Measurements from ENCODE around the gene HCK.

HCK gene

DNA sequence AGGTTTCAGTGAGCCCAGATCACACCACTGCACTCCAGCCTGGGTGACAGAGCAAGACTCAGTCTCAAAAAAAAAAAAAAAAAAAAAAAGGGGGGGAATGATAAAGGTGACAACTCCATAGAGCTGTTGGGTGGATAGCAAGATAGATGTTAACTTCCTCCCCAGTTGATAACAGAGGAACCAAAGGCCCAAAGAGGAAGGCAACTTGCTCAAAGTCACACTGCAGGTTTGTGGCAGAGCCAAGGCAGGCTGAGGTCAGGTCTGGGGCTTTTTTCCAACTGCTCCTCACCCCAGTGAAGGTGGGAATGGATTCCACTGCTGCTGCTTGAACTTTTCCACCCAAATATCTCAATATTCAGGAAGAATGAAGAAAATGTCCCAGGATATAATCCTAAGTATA, 26.7 kb downstream of the HCK start:
- no peaks in the 10 kb centered on the region for H3K9me3 ChIP-seq (ENCODE audit: control insufficient read depth, low read length)
- H3K4me1 ChIP-seq (ENCODE audit: control insufficient read depth, insufficient read depth, low read length, poor library complexity, severe bottlenecking): no peaks in the 10 kb centered on the region
- H3K36me3 ChIP-seq (ENCODE audit: control insufficient read depth, insufficient read depth, low read length): no peaks in the 10 kb centered on the region
- no peak overlapping the region for H3K4me3 ChIP-seq (ENCODE audit: extremely low read depth, insufficient read depth, low read length, poor library complexity, severe bottlenecking)
- no peak overlapping the region for H3K27ac ChIP-seq (ENCODE audit: low read depth, low read length, severe bottlenecking)

- H3K4me1 ChIP-seq (ENCODE audit: control insufficient read depth, insufficient read depth, low read length, poor library complexity, severe bottlenecking): no peaks in the 10 kb centered on the region
- H3K27ac ChIP-seq (ENCODE audit: low read depth, low read length, severe bottlenecking): no peak overlapping the region
- no peaks in the 10 kb centered on the region for H3K36me3 ChIP-seq (ENCODE audit: control insufficient read depth, insufficient read depth, low read length)
- no peaks in the 10 kb centered on the region for H3K9me3 ChIP-seq (ENCODE audit: control insufficient read depth, low read length)
- H3K4me3 ChIP-seq (ENCODE audit: extremely low read depth, insufficient read depth, low read length, poor library complexity, severe bottlenecking): no peak overlapping the region
- 73 to 77% methylated on average over 7 to 8 of the region's 8 CpGs for WGBS, 2 experiments (ENCODE audit: insufficient coverage in 2 of 2)
These were observed 27.6 kb downstream of the HCK start for GRCh38 chr20:32079655-32080109.

- no peak overlapping the region for H3K4me3 ChIP-seq (ENCODE audit: extremely low read depth, insufficient read depth, low read length, poor library complexity, severe bottlenecking)
- no peaks in the 10 kb centered on the region for H3K9me3 ChIP-seq (ENCODE audit: control insufficient read depth, low read length)
- WGBS, 2 experiments (ENCODE audit: insufficient coverage in 2 of 2): 78 to 89% methylated on average over 1 of the region's 3 CpGs
- no peak overlapping the region for H3K27ac ChIP-seq (ENCODE audit: low read depth, low read length, severe bottlenecking)
- H3K4me1 ChIP-seq (ENCODE audit: control insufficient read depth, insufficient read depth, low read length, poor library complexity, severe bottlenecking): no peaks in the 10 kb centered on the region
- H3K36me3 ChIP-seq (ENCODE audit: control insufficient read depth, insufficient read depth, low read length): no peaks in the 10 kb centered on the region
These were observed 28.7 kb downstream of the HCK start for GRCh38 chr20:32080783-32081182.

DNA sequence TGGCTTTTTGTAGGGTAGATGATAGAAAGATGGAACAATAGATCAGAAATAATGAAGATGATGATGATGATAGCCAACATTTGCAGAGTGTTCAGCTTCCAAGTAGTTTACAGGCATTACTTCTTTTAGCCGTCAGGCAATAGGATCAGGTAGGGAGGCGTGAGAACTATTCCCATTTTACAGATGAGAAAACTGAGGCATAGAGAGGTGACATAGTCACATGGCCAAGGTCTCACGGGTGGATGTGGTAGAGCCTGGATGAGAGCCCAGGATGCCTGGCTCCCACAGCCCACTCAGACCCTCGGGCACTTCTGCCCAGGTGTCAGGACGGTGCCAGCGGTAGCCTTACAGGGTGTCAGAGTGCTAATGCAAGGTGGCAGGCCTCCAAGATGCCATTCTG, 31.4 kb downstream of the HCK start:
- no peaks in the 10 kb centered on the region for H3K9me3 ChIP-seq (ENCODE audit: control insufficient read depth, low read length)
- no peaks in the 10 kb centered on the region for H3K4me1 ChIP-seq (ENCODE audit: control insufficient read depth, insufficient read depth, low read length, poor library complexity, severe bottlenecking)
- WGBS, 2 experiments (ENCODE audit: insufficient coverage in 2 of 2): 93 to 96% methylated on average over 4 to 6 of the region's 6 CpGs
- no peak overlapping the region for H3K4me3 ChIP-seq (ENCODE audit: extremely low read depth, insufficient read depth, low read length, poor library complexity, severe bottlenecking)
- no peak overlapping the region for H3K27ac ChIP-seq (ENCODE audit: low read depth, low read length, severe bottlenecking)
- no peaks in the 10 kb centered on the region for H3K36me3 ChIP-seq (ENCODE audit: control insufficient read depth, insufficient read depth, low read length)

DNA sequence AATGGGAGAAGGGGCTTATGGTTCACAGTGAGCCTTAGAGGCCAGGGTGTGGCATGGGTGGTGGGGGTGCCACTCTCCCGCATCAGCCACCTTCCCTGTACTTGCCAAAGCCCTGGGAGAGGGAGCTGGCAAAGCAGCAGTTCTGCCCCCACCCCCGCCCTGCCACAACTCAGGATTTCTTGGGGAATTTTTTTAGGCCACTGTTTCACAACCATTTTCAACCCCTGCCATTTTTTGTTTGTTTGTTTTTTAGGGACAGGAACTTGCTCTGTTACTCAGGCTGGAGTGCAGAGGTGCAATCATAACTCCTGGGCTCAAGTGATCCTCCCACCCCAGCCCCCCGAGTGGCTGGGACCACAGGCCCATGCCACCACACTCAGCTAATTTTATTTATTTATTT, 35.0 kb downstream of the HCK start:
- WGBS, 2 experiments (ENCODE audit: insufficient coverage in 2 of 2): 40% methylated on average over 1 of the region's 3 CpGs; no CpG with 5 or more reads in 1 of the 2 experiments
- Histone ChIP-seq H3K4me1 (ENCODE audit: control insufficient read depth, insufficient read depth, low read length, poor library complexity, severe bottlenecking) (no peaks in the 10 kb centered on the region), H3K4me3 (ENCODE audit: extremely low read depth, insufficient read depth, low read length, poor library complexity, severe bottlenecking) (no peak overlapping the region), H3K36me3 (ENCODE audit: control insufficient read depth, insufficient read depth, low read length) (no peaks in the 10 kb centered on the region), H3K9me3 (ENCODE audit: control insufficient read depth, low read length) (no peaks in the 10 kb centered on the region), H3K27ac (ENCODE audit: low read depth, low read length, severe bottlenecking) (no peak overlapping the region)

- H3K36me3 ChIP-seq (ENCODE audit: control insufficient read depth, insufficient read depth, low read length): no peaks in the 10 kb centered on the region
- 93 to 100% methylated on average over 2 to 3 of the region's 3 CpGs for WGBS, 2 experiments (ENCODE audit: insufficient coverage in 2 of 2)
- no peak overlapping the region for H3K4me3 ChIP-seq (ENCODE audit: extremely low read depth, insufficient read depth, low read length, poor library complexity, severe bottlenecking)
- no peaks in the 10 kb centered on the region for H3K9me3 ChIP-seq (ENCODE audit: control insufficient read depth, low read length)
- no peaks in the 10 kb centered on the region for H3K4me1 ChIP-seq (ENCODE audit: control insufficient read depth, insufficient read depth, low read length, poor library complexity, severe bottlenecking)
- H3K27ac ChIP-seq (ENCODE audit: low read depth, low read length, severe bottlenecking): no peak overlapping the region
These were observed 36.7 kb downstream of the HCK start for GRCh38 chr20:32088759-32089158.

GRCh38 chr20:32089637-32090362, 37.8 kb downstream of the HCK start:
- Histone ChIP-seq H3K27ac (ENCODE audit: low read depth, low read length, severe bottlenecking) (no peak overlapping the region), H3K4me3 (ENCODE audit: extremely low read depth, insufficient read depth, low read length, poor library complexity, severe bottlenecking) (no peak overlapping the region), H3K9me3 (ENCODE audit: control insufficient read depth, low read length) (no peaks in the 10 kb centered on the region), H3K4me1 (ENCODE audit: control insufficient read depth, insufficient read depth, low read length, poor library complexity, severe bottlenecking) (no peaks in the 10 kb centered on the region), H3K36me3 (ENCODE audit: control insufficient read depth, insufficient read depth, low read length) (no peaks in the 10 kb centered on the region)
- 20 to 42% methylated on average over 4 to 5 of the region's 5 CpGs for WGBS, 2 experiments (ENCODE audit: insufficient coverage in 2 of 2)

DNA sequence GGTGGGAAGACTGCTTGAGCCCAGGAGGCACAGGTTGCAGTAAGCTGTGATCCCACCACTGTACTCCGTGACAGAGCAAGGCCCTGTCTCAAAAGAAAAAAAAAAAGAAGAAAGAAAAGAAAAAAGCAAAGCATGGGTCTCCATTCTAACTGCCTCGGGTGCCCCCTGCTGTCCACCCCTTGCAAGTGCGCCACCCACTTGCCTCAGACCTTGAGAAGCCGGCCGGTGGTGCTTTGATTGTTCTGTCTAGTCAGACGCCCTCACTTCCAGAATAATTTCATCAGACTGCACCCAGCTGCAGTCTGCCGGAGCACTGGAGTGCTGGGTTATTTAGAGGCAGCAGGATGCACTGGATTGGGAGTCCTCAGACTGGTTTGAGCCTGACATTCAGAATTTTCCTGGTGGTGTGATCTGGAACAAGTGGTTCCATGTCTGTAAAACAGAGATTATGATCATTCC, 39.9 kb downstream of the HCK start:
- H3K4me1 ChIP-seq (ENCODE audit: control insufficient read depth, insufficient read depth, low read length, poor library complexity, severe bottlenecking): no peaks in the 10 kb centered on the region
- WGBS, 2 experiments (ENCODE audit: insufficient coverage in 2 of 2): 3 to 8% methylated on average over 5 to 7 of the region's 7 CpGs
- no peaks in the 10 kb centered on the region for H3K9me3 ChIP-seq (ENCODE audit: control insufficient read depth, low read length)
- H3K4me3 ChIP-seq (ENCODE audit: extremely low read depth, insufficient read depth, low read length, poor library complexity, severe bottlenecking): no peak overlapping the region
- no peak overlapping the region for H3K27ac ChIP-seq (ENCODE audit: low read depth, low read length, severe bottlenecking)
- H3K36me3 ChIP-seq (ENCODE audit: control insufficient read depth, insufficient read depth, low read length): no peaks in the 10 kb centered on the region

- Histone ChIP-seq H3K4me1 (ENCODE audit: control insufficient read depth, insufficient read depth, low read length, poor library complexity, severe bottlenecking) (no peaks in the 10 kb centered on the region), H3K36me3 (ENCODE audit: control insufficient read depth, insufficient read depth, low read length) (no peaks in the 10 kb centered on the region), H3K4me3 (ENCODE audit: extremely low read depth, insufficient read depth, low read length, poor library complexity, severe bottlenecking) (no peak overlapping the region), H3K27ac (ENCODE audit: low read depth, low read length, severe bottlenecking) (no peak overlapping the region), H3K9me3 (ENCODE audit: control insufficient read depth, low read length) (no peaks in the 10 kb centered on the region)
- 77 to 87% methylated on average over 6 of the region's 6 CpGs for WGBS, 2 experiments (ENCODE audit: insufficient coverage in 2 of 2)
These were observed 46.7 kb downstream of the HCK start for GRCh38 chr20:32098786-32099185.

GRCh38 chr20:32108814-32109391, 56.9 kb downstream of the HCK start:
- H3K36me3 ChIP-seq (ENCODE audit: control insufficient read depth, insufficient read depth, low read length): peaks cover 16% of the 10 kb centered on the region
- 83 to 100% methylated on average over 1 of the region's 5 CpGs for WGBS, 2 experiments (ENCODE audit: insufficient coverage in 2 of 2)
- H3K4me1 ChIP-seq (ENCODE audit: control insufficient read depth, insufficient read depth, low read length, poor library complexity, severe bottlenecking): no peaks in the 10 kb centered on the region
- peak overlapping the region; percentile 99 for H3K27ac ChIP-seq (ENCODE audit: low read depth, low read length, severe bottlenecking)
- no peaks in the 10 kb centered on the region for H3K9me3 ChIP-seq (ENCODE audit: control insufficient read depth, low read length)
- H3K4me3 ChIP-seq (ENCODE audit: extremely low read depth, insufficient read depth, low read length, poor library complexity, severe bottlenecking): peak overlapping the region; percentile 77
